Kidney epithelial cell (primary cell): Measurements from ENCODE around the gene DYNLRB1. TPM values are rescaled to one million over a fixed set of nuclear protein-coding genes. Genes with fewer than 3 reads are reported as not detected.
A peak's percentile ranks its signal among the peaks of the same experiment; 100 is the strongest.

Experiments used
- DNase-seq: peaks from one replicate; pipeline ENCODE4 v3.0.0-alpha.2; 2010; ENCODE audit warnings: low read depth
- H3K27me3 ChIP-seq: 2 replicates; pipeline ENCODE4 v1.6.0; 2011; ENCODE audit warnings: low read length; ENCODE audit not compliant: control insufficient read depth, insufficient read depth
- H3K36me3 ChIP-seq: 2 replicates; pipeline ENCODE4 v1.5.1; 2011; ENCODE audit warnings: low read length; ENCODE audit not compliant: control insufficient read depth, insufficient read depth
- H3K4me3 ChIP-seq: 2 replicates; pipeline ENCODE4 v1.5.1; 2011; ENCODE audit warnings: low read depth, mild to moderate bottlenecking, control low read depth, low read length
- CTCF ChIP-seq: IDR thresholded peaks from 2 replicates; pipeline ENCODE4 v1.5.1; 2011; ENCODE audit warnings: mild to moderate bottlenecking, moderate library complexity, low read length, control low read depth, inconsistent platforms; ENCODE audit not compliant: insufficient read depth, poor library complexity, severe bottlenecking
- total RNA-seq: library from RNA; depleted of rRNA; stranded (reverse); fragments of >200 nt; gene quantifications from 2 replicates; pipeline ENCODE4 v1.2.3, GENCODE V29; 2015

Gene DYNLRB1
- total RNA-seq, 1 donor from 2014 or later = 143 TPM

DNA sequence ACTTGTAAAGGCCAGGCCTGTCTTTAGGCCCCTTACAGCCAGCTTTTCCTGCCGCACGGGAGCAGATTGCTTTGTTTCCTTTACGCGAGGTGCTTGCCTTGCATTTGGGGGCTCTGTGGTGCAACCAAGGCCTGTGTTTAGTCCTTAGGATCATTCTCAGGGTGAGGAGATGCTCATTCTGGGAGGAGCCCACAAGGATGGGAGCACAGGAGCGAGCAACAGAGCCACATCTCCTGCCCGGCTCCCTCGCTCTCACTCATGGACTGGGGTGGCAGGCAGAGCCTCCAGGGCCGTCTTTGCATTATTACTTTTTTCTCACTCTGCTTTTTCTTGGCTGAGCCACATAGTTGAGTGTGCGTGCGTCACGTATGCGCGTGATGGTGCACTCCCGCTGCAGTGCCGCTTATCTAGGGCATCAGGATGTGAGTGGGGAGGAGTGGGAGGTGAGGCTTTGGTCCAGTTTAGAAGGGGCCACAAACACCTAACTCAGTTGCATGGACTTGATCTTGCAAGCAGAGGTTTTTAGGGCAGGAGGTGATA lies 19.1 kb downstream of the DYNLRB1 start:
- H3K36me3 ChIP-seq = peaks cover 2% of the 10 kb centered on the region
- H3K27me3 ChIP-seq = no peaks in the 10 kb centered on the region
- TF ChIP-seq CTCF = no peak
- no peak overlapping the region for H3K4me3 ChIP-seq
- no peak for DNase-seq

DNA sequence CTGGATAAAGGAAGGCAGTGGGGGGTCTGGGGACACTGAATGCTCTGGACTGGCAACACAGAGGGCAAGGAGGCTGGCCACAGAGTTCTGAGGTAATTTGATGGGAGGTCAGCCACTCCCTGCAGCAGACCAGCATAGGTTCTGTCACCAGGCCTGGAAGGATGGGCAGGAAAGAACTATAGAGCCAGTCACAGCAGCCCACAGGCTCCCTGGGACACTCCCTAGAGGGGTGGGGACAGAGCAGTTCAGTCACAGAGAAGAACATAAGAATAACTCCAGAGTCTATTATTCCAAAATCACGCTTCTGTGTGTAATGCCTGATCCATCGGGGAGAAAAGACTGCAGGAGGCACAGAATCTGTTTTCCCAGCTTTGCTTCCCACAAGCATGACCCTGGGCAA lies 19.6 kb downstream of the DYNLRB1 start:
- Histone ChIP-seq H3K36me3 (peaks cover 2% of the 10 kb centered on the region), H3K27me3 (no peaks in the 10 kb centered on the region), H3K4me3 (no peak overlapping the region)
- no peak for TF ChIP-seq CTCF
- DNase-seq = no peak

DNA sequence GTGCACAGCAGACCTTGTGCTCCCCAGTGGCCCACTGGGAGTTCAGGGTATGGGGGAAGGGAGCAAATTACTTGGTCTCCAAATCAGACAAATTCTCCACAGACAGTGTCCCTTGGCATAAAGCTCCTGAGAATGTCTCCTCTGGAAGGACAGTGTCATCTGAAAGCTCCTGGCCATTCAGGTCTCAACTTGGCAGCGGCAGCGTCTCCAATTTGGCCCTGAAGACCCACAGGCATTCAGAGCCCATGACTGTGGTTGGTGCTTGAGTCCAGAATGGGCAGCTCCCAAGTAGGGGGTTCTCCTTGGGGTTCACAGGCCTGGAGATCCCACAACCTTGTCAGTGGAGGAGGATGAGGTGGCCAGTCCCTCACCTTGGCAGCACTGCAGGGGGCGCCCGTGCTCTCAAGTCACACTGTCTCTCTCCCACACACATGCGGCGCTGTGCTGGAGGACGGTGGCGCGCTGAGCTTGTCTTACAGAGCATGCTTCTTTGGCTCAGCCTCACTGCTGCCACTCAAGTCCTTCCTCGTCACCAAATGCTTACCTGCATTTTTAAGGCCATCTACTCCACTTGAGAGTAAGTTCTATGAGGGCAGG lies 20.7 kb downstream of the DYNLRB1 start:
- TF ChIP-seq CTCF = peak; percentile 30
- Histone ChIP-seq H3K4me3 (no peak overlapping the region), H3K36me3 (peaks cover 2% of the 10 kb centered on the region), H3K27me3 (no peaks in the 10 kb centered on the region)
- DNase-seq = no peak

DNA sequence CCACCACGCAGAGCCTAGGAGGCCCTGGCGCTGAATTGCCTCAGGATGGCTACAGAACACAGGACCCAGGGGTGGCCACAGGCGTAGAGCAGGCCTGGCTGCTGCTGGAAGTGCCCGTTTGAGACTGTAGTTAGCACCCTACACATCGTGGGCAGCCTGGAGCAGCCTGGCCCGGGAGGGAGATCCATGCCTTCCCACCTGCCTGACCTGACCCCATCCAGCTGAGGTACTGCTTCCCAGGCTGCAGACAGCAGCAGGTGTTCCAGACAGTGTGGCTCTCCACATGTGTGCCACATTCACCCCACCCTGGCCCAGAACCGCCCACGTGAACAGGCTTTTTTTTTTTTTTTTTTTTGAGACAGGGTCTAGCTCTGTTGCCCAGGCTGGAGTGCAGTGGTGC lies 21.4 kb downstream of the DYNLRB1 start:
- Histone ChIP-seq H3K27me3 (no peaks in the 10 kb centered on the region), H3K36me3 (peaks cover 2% of the 10 kb centered on the region), H3K4me3 (no peak overlapping the region)
- no peak for TF ChIP-seq CTCF
- no peak for DNase-seq

DNA sequence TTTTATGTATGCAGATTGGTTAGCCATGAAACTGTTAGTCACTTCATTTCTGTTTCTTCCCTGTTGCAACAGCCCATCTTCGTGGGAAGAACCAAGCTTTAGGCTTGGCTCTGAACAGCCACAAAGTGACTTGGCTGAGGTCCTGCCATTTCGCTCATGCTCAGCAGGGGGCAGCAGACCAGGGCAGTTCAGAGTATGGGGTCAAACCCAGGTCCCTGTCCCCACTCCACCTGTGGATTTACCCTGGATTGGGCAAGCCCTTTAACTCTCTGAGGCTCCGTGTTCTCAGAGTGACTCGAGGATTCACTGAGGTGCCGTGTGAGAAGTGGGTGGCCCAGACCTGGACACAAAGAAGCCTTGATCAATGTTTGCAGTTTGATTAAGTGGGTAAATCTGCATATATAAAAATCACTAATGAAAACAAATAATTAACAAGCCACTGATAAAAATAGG lies 22.5 kb downstream of the DYNLRB1 start:
- H3K4me3 ChIP-seq = no peak overlapping the region
- peaks cover 2% of the 10 kb centered on the region for H3K36me3 ChIP-seq
- TF ChIP-seq CTCF = peak; percentile 79
- H3K27me3 ChIP-seq = no peaks in the 10 kb centered on the region
- no peak for DNase-seq

- H3K36me3 ChIP-seq = peaks cover 2% of the 10 kb centered on the region
- DNase-seq = no peak
- TF ChIP-seq CTCF = no peak
- H3K4me3 ChIP-seq = no peak overlapping the region
- H3K27me3 ChIP-seq = no peaks in the 10 kb centered on the region
Observed at GRCh38 chr20:34539756-34540155, 23.5 kb downstream of the DYNLRB1 start.
